Measurements from ENCODE around the gene FLT4. TPM values are rescaled to one million over a fixed set of nuclear protein-coding genes. Genes with fewer than 3 reads are reported as not detected.

Gene FLT4
- polyA plus RNA-seq, 1 donor from 2014 or later: 0.04 TPM

GRCh38 chr5:180648658-180649296, 623 bp downstream of the FLT4 start:
- Histone ChIP-seq H3K4me3 (ENCODE audit: low read length) (peak overlapping the region; percentile 39), H3K9me2 (ENCODE audit: insufficient read depth, low read length) (no peaks in the 10 kb centered on the region), H3K27me3 (ENCODE audit: insufficient read depth, low read depth, low read length) (peaks cover 52% of the 10 kb centered on the region), H3K9me3 (ENCODE audit: low read length) (no peaks in the 10 kb centered on the region), H4K20me1 (ENCODE audit: insufficient read depth) (no peaks in the 10 kb centered on the region), H3K36me3 (ENCODE audit: insufficient read depth, low read length) (no peaks in the 10 kb centered on the region), H3F3A (ENCODE audit: insufficient read depth, low read length, poor library complexity, severe bottlenecking) (no peaks in the 10 kb centered on the region), H3K27ac (ENCODE audit: low read length) (no peak overlapping the region), H3K4me2 (ENCODE audit: low read length) (no peak overlapping the region), H3K9ac (ENCODE audit: low read length) (no peak overlapping the region), H3K79me2 (replicated peaks; ENCODE audit: insufficient read depth, low read length) (no peaks in the 10 kb centered on the region), H2AFZ (ENCODE audit: low read depth, low read length) (no peak overlapping the region)
- TF ChIP-seq MXI1 (conservative IDR thresholded peaks at IDR 0.05; ENCODE audit: poor library complexity, severe bottlenecking): no peak
- TF ChIP-seq, protein P1, sequence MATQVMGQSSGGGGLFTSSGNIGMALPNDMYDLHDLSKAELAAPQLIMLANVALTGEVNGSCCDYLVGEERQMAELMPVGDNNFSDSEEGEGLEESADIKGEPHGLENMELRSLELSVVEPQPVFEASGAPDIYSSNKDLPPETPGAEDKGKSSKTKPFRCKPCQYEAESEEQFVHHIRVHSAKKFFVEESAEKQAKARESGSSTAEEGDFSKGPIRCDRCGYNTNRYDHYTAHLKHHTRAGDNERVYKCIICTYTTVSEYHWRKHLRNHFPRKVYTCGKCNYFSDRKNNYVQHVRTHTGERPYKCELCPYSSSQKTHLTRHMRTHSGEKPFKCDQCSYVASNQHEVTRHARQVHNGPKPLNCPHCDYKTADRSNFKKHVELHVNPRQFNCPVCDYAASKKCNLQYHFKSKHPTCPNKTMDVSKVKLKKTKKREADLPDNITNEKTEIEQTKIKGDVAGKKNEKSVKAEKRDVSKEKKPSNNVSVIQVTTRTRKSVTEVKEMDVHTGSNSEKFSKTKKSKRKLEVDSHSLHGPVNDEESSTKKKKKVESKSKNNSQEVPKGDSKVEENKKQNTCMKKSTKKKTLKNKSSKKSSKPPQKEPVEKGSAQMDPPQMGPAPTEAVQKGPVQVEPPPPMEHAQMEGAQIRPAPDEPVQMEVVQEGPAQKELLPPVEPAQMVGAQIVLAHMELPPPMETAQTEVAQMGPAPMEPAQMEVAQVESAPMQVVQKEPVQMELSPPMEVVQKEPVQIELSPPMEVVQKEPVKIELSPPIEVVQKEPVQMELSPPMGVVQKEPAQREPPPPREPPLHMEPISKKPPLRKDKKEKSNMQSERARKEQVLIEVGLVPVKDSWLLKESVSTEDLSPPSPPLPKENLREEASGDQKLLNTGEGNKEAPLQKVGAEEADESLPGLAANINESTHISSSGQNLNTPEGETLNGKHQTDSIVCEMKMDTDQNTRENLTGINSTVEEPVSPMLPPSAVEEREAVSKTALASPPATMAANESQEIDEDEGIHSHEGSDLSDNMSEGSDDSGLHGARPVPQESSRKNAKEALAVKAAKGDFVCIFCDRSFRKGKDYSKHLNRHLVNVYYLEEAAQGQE (IDR thresholded peaks at IDR 0.05; ENCODE audit: borderline replicate concordance): no peak
- peak; percentile 11 for TF ChIP-seq RAD21 (conservative IDR thresholded peaks at IDR 0.05)
- TF ChIP-seq EP300 (conservative IDR thresholded peaks at IDR 0.05; ENCODE audit: poor library complexity, severe bottlenecking): no peak
- no peak for TF ChIP-seq POLR2AphosphoS5 (IDR thresholded peaks at IDR 0.05)
- TF ChIP-seq SMC3 (conservative IDR thresholded peaks at IDR 0.05; ENCODE audit: poor library complexity): no peak
- peak; percentile 51 for TF ChIP-seq EZH2 (IDR thresholded peaks at IDR 0.05; ENCODE audit: borderline replicate concordance, insufficient read depth, low read length, poor library complexity, severe bottlenecking)
- TF ChIP-seq CTCF (IDR thresholded peaks at IDR 0.05; ENCODE audit: poor library complexity, severe bottlenecking): peak; percentile 50
- no peak for TF ChIP-seq TAF1 (IDR thresholded peaks at IDR 0.05; ENCODE audit: low read depth)

DNA sequence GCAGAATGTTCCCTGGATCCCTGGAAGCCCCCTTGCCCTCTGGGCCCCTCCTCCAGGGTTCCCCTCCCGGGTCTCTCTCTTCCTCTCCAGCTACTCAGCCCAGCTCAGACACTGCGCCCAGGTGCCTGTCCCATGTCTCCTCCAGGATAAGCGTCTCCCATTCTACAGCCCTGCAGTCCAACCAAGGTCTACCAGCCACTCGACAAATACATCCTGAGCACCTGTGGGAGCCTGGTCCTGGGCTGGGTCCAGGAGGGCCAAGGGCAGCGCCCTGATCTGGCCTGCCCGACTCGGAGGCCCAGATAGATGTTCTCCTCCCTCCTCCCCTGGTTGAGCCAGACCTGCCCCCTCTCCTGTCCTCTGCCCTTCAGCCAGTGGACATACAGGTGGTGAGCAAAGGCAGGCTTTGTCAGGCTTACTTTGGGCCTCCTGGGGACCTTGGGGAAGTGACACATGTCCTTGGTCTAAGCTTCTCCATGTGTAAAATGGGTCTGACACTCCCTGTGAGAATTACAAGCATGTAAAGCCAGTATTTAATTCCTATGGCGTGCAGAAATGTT, 1.4 kb downstream of the FLT4 start:
- no peaks in the 10 kb centered on the region for H3K79me2 ChIP-seq (replicated peaks; ENCODE audit: insufficient read depth, low read length)
- H3K36me3 ChIP-seq (ENCODE audit: insufficient read depth, low read length): no peaks in the 10 kb centered on the region
- H3K9me2 ChIP-seq (ENCODE audit: insufficient read depth, low read length): no peaks in the 10 kb centered on the region
- TF ChIP-seq POLR2AphosphoS5 (IDR thresholded peaks at IDR 0.05) (no peak), CTCF (IDR thresholded peaks at IDR 0.05; ENCODE audit: poor library complexity, severe bottlenecking) (no peak), EZH2 (IDR thresholded peaks at IDR 0.05; ENCODE audit: borderline replicate concordance, insufficient read depth, low read length, poor library complexity, severe bottlenecking) (no peak), SMC3 (conservative IDR thresholded peaks at IDR 0.05; ENCODE audit: poor library complexity) (no peak), MXI1 (conservative IDR thresholded peaks at IDR 0.05; ENCODE audit: poor library complexity, severe bottlenecking) (no peak), EP300 (conservative IDR thresholded peaks at IDR 0.05; ENCODE audit: poor library complexity, severe bottlenecking) (no peak), RAD21 (conservative IDR thresholded peaks at IDR 0.05) (no peak), TAF1 (IDR thresholded peaks at IDR 0.05; ENCODE audit: low read depth) (no peak)
- TF ChIP-seq, protein P1 (IDR thresholded peaks at IDR 0.05; ENCODE audit: borderline replicate concordance): no peak
- peaks cover 52% of the 10 kb centered on the region for H3K27me3 ChIP-seq (ENCODE audit: insufficient read depth, low read depth, low read length)
- H3F3A ChIP-seq (ENCODE audit: insufficient read depth, low read length, poor library complexity, severe bottlenecking): no peaks in the 10 kb centered on the region
- H3K27ac ChIP-seq (ENCODE audit: low read length): no peak overlapping the region
- no peaks in the 10 kb centered on the region for H3K9me3 ChIP-seq (ENCODE audit: low read length)
- H3K4me2 ChIP-seq (ENCODE audit: low read length): no peak overlapping the region
- H2AFZ ChIP-seq (ENCODE audit: low read depth, low read length): no peak overlapping the region
- no peak overlapping the region for H3K4me3 ChIP-seq (ENCODE audit: low read length)
- H4K20me1 ChIP-seq (ENCODE audit: insufficient read depth): no peaks in the 10 kb centered on the region
- no peak overlapping the region for H3K9ac ChIP-seq (ENCODE audit: low read length)
